G401 (cell line): Measurements from ENCODE around the gene PPP1R13B. TPM values are rescaled to one million over a fixed set of nuclear protein-coding genes. Genes with fewer than 3 reads are reported as not detected.
"Not testable (repeated sequence)": the region's sequence is repeated elsewhere in the genome, so short reads cannot be mapped to it uniquely, and the experiment has no call there.

ENCODE experiments used
- DNase-seq: peaks from one replicate; pipeline ENCODE4 v3.0.0-alpha.2; 2015; ENCODE audit warnings: low spot score
- in situ Hi-C: cut with HindIII; loops from 2 replicates; pipeline ENCODE4 v1.10.0; 2016; ENCODE audit warnings: low sequenced_read_pairs, mixed read lengths
- total RNA-seq: library from RNA; depleted of rRNA; stranded (reverse); fragments of >200 nt; shearing (Covaris generic); gene quantifications from 2 replicates; pipeline ENCODE4 v1.2.3, GENCODE V29; 2014; rRNA removed

PPP1R13B gene, protein sequence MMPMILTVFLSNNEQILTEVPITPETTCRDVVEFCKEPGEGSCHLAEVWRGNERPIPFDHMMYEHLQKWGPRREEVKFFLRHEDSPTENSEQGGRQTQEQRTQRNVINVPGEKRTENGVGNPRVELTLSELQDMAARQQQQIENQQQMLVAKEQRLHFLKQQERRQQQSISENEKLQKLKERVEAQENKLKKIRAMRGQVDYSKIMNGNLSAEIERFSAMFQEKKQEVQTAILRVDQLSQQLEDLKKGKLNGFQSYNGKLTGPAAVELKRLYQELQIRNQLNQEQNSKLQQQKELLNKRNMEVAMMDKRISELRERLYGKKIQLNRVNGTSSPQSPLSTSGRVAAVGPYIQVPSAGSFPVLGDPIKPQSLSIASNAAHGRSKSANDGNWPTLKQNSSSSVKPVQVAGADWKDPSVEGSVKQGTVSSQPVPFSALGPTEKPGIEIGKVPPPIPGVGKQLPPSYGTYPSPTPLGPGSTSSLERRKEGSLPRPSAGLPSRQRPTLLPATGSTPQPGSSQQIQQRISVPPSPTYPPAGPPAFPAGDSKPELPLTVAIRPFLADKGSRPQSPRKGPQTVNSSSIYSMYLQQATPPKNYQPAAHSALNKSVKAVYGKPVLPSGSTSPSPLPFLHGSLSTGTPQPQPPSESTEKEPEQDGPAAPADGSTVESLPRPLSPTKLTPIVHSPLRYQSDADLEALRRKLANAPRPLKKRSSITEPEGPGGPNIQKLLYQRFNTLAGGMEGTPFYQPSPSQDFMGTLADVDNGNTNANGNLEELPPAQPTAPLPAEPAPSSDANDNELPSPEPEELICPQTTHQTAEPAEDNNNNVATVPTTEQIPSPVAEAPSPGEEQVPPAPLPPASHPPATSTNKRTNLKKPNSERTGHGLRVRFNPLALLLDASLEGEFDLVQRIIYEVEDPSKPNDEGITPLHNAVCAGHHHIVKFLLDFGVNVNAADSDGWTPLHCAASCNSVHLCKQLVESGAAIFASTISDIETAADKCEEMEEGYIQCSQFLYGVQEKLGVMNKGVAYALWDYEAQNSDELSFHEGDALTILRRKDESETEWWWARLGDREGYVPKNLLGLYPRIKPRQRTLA
- total RNA-seq, result 9.4 and 12.8 TPM in 2 replicates

DNA sequence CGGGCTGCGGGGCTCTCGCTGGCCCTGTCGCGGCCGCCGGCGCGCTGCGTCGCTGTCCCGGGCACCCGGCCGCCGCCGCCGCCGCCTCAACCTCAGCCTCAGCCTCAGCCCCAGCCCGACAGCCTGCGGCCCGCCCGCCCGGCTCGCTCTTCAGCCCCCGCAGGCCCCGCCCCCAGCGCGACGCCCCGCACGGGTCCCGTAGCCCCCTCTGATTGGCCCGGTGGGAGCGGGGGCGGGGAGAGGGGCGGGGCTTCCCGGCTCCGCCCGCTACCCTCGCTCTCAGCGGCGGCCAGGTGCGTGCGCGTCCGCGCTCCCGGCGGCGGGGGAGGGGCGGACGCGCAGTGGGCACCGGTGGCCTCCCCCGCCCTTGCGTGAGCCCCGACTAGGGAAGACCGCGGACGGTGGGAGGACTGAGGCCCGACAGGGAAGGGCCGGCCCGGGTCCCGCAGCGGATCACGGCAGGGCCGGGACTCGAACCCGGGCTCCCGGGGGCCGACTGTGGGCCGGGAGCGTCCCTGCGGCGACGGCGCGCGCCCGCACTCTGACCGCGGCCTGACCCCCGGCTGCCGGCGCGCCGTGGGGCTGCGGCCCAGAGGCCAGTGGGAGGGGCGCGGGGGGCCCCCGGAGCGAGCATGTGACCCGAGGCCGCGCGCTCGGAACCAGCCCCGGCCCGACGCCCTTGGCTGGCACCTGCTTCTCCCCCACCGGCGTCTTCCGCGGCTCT lies at the start of gene PPP1R13B:
Gene PPP1R13B, minus strand, starts transcription at position 125 of the 724 bp plus-strand sequence. CDS start 268 bp downstream, outside the sequence.
- DNase-seq, result peak; percentile 94
- in situ Hi-C loops, result no loop called here

DNA sequence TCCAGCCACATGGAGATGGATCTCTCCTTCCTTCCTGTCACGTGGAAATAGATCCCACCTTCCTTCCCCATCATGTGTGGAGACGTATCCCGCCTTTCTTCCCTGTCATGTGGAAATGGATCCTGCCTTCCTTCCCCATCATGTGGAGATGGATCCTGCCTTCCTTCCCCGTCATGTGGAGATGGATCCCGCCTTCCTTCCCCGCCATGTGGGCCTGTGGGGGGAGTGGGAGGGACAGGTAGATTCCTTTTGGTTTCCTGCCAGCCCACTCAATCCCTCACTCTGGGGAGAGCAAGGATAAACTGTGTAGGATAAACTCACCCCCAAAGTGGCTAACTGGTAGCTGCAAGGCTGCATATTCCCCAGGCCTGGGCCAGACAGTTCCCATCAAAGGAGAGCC lies 49.2 kb upstream of the PPP1R13B start:
- DNase-seq, result no peak
- in situ Hi-C loops, result no loop called here

GRCh38 chr14:103894723-103895059 lies 47.3 kb upstream of the PPP1R13B start:
- DNase-seq, result no peak
- in situ Hi-C loops, result no loop called here

- DNase-seq, result no peak
- in situ Hi-C loops, result no loop called here
Measured at GRCh38 chr14:103894034-103894722, 46.8 kb upstream of the PPP1R13B start.

GRCh38 chr14:103892247-103892646 lies 44.9 kb upstream of the PPP1R13B start:
- DNase-seq, result no peak
- in situ Hi-C loops, result no loop called here

DNA sequence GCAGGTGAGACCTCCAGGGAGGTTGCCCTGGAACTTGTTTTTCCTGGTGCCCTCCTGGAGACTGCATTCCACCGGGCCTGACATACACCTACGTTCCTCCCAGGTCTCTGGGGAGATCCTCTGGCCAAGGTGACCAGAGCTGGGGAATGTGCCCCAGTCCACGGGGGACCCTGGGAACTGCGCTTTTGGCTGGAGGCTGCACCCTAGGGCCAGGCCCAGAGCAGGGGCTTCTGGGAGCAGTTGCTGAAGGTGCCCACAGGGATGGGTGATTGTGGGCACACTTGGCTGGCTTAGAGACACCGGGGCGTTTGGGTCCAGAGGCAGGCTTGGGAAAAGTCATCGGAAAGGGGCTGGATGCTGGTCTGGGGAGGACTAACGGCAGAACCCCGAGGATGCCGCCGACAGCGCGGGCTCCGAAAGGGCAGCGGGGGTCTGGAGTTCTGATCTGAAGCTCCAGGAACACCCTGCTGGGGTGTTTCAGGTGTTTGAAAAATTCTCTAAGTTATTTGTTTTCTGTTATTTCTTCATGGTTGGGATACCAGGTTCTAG lies 44.4 kb upstream of the PPP1R13B start:
- in situ Hi-C loops, result no loop called here
- DNase-seq, result no peak

- peak; percentile 18 for DNase-seq
- in situ Hi-C loops, result no loop called here
Measured at GRCh38 chr14:103890821-103891666, 43.7 kb upstream of the PPP1R13B start.

DNA sequence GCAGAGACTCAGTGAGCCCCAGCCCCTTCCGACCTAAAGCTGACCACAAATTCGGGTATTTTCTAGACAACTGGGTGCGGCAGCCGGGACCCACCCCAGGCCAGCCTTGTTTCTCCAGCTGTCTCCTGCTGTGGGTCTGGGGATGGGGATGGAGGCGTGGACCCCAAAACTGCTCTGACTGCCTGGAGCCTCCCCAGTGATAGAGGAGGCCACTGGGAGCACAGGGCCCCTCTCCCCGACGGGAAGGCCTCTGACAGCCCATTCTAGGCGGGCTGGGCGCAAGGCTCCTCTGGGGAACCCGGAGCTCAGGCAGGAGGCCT lies 42.6 kb upstream of the PPP1R13B start:
- in situ Hi-C loops, result no loop called here
- no peak for DNase-seq

DNA sequence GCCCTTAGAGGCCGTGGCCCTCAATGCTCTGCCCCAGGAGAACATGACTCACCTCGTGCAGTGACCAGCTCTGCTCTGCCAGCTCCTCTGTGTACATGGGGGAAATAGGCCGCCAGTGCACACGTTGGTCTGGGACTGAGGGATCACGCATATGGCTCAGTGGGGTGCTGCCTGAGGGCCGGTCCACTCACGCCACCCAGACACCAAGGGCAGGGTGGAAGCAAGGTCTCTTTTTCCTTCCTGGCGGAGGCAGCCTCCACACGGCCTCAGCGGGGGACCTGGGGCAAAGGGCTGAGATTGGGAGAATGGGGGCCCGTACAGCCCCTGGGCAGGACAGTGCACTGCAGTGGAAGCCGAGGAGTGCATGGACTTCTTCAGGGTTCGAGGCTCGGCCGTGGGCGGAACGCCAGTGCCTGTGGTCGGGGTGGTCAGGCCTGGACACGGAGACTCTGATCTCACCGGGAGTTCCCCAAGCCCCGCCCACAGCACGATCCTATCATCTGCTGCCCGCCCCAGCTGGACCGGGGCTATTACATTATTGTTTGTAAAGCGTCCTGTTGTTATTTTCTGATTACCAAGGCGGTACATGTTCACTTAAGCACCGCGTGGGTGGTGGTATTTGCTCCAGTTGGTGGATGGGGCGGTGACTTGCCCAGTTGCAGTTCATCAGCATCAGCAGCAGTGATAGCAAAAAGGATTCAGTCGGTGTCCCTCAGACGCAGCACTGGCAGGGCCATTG lies 42.1 kb upstream of the PPP1R13B start:
- in situ Hi-C loops, result no loop called here
- no peak for DNase-seq

DNA sequence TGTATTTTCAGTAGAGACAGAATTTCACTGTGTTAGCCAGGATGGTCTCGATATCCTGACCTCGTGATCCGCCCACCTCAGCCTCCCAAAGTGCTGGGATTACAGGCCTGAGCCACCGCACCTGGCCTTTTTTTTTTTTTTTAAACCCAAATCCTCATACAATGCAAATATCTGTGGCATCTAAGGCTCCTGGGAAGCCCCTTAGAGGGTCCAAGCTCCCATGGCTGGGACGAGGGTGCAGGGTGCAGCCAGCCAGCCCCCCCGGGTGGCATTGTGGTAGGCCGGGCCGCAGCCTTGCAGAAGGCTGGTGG lies 41.6 kb upstream of the PPP1R13B start:
- DNase-seq, in situ Hi-C loops: not testable (repeated sequence)

DNA sequence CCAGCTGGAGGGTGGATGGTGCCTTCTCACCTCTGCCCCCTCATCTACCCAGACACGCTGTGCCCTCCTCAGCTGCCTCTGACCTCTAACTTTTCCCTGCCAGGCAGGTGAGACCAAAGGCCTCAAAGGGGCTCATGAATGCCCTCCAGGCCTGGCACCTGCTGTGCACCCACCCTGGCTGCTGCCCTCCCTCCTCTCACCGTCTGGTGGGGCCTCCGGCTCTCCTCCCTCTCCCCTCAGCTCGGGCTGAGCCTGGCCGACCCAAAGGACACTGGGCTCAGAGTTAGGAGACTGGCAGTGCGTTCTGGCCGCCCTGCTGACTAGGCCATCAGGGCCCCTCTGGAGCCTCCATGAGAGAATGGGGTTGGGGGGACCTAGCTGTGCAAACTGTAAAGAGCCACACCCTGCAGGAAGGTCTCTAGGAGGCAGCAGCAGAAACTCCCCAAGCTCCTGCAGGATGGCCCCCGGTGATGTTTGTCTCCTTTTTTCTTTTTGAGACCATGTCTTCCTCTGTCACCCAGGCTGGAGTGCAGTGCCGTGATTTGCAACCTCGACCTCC lies 40.3 kb upstream of the PPP1R13B start:
- in situ Hi-C loops, result no loop called here
- no peak for DNase-seq

GRCh38 chr14:103887170-103887501 lies 39.8 kb upstream of the PPP1R13B start:
- DNase-seq, result no peak
- in situ Hi-C loops, result no loop called here

DNA sequence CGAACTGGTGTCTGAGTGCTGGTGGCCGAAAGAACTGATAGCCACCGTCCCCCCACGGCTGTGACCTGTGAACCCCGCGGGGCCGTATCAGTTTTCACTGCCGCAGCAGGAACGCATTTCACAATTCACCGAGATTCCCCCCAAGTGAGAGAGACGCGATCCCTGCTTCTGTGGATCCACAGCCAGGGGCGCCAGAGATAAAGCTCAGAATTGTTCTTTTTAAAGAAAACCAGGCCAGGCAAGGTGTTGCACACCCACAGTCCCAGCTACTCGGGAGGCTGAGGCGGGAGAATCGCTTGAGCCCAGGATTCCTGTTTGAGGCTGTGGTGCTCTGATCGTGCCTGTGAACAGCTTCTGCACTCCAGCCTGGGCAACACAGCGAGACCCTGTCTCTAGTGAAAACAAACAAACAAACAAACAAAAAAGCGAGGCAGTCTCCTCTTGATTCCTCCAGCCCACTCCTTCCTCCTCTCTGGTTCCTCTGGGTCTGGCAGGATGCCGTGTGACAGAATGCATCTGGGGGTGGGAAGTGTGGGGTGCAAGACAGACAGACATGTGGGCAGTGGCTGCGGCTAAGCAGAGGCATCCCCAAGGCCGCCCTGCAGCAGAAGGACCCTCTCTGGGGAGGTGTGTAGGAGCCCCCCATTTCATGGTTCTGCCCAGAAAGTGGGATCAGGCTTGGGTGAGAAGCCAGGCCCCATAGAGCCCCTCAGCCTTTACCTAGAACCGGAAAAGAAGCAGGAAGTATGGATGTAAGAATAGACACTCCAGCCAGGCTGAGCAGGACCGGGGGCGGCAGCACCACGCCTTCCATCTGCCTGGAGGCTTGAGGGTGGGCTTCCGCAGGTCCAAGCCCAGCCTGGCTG lies 39.2 kb upstream of the PPP1R13B start:
- in situ Hi-C loops, result no loop called here

GRCh38 chr14:103885509-103885932 lies 38.1 kb upstream of the PPP1R13B start:
- no peak for DNase-seq
- in situ Hi-C loops, result no loop called here

More for the DNA sequence above, 39.2 kb upstream of the PPP1R13B start:
- DNase-seq, result no peak

GRCh38 chr14:103884854-103885253 lies 37.5 kb upstream of the PPP1R13B start:
- DNase-seq, result no peak
- in situ Hi-C loops, result no loop called here

DNA sequence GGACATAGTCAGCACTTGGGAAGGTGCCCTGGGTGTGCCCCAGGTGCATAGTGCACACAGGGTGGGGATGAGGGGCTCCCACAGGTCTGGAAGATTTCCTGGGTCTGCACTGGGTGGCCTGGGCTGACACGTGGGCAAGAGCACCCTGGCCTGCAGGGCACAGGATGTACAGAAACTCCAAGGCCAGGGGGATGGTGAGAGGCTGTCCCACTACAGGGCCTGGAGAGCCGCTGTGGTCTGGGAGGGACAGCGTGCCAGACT lies 35.8 kb upstream of the PPP1R13B start:
- DNase-seq, result no peak
- in situ Hi-C loops, result no loop called here
